SHP77 (cell line): Measurements from ENCODE around the gene AANAT.
"Not testable (repeated sequence)": the region's sequence is repeated elsewhere in the genome, so short reads cannot be mapped to it uniquely, and the experiment has no call there.

Experiments
- DNase-seq, 2 experiments: peaks; one replicate each; lab custom pipeline; 2025; lab: John Stamatoyannopoulos, UW

Gene AANAT

GRCh38 chr17:76506408-76507345 is 39.3 kb downstream of the AANAT start:
- DNase-seq: peak; percentile 66 to 79

GRCh38 chr17:76508472-76509063 is 41.2 kb downstream of the AANAT start:
- DNase-seq: not testable (repeated sequence)

- DNase-seq: no peak
Observed at GRCh38 chr17:76510831-76511244, 43.4 kb downstream of the AANAT start.

- no peak for DNase-seq
Observed at GRCh38 chr17:76511668-76512365, 44.4 kb downstream of the AANAT start.

GRCh38 chr17:76512366-76513305 is 45.2 kb downstream of the AANAT start:
- no peak for DNase-seq

GRCh38 chr17:76513306-76513692 is 45.9 kb downstream of the AANAT start:
- no peak for DNase-seq

- DNase-seq: not testable (repeated sequence)
Observed at GRCh38 chr17:76514355-76514754, 47.0 kb downstream of the AANAT start.

GRCh38 chr17:76515274-76515949 is 48.0 kb downstream of the AANAT start:
- DNase-seq: no peak

- no peak for DNase-seq
Observed at GRCh38 chr17:76517638-76518038, 50.2 kb downstream of the AANAT start.

- DNase-seq: no peak
Observed at GRCh38 chr17:76519048-76519966, 51.9 kb downstream of the AANAT start.
